BLaER1 treated with 17β-estradiol and CSF1 and Interleukin-3, amounts not matched to agents 10 nM and 100 nM (cell line): ENCODE results near the gene LTF.
"Not testable (repeated sequence)": the region's sequence is repeated elsewhere in the genome, so short reads cannot be mapped to it uniquely, and the experiment has no call there.

ENCODE experiments used
- H3K27ac ChIP-seq, 11 experiments: shearing (Covaris generic); formaldehyde crosslinking; 2 replicates each; pipeline ENCODE4 v1.8.1; 2022
- H3K27me3 ChIP-seq, 11 experiments: shearing (Covaris generic); formaldehyde crosslinking; 2 replicates each; pipeline ENCODE4 v1.8.1; 2022
- H3K36me3 ChIP-seq, 11 experiments: shearing (Covaris generic); formaldehyde crosslinking; 2 replicates each; pipeline ENCODE4 v1.8.1; 2022
- H3K4me1 ChIP-seq, 10 experiments: shearing (Covaris generic); formaldehyde crosslinking; 2 replicates each; pipeline ENCODE4 v1.8.1; 2022
- H3K4me2 ChIP-seq, 11 experiments: shearing (Covaris generic); formaldehyde crosslinking; 2 replicates each; pipeline ENCODE4 v1.8.1; 2022
- H3K4me3 ChIP-seq, 10 experiments: shearing (Covaris generic); formaldehyde crosslinking; 2 replicates each; pipeline ENCODE4 v1.8.1; 2022
- H3K9ac ChIP-seq, 11 experiments: shearing (Covaris generic); formaldehyde crosslinking; 2 replicates each; pipeline ENCODE4 v1.8.1; 2022
- H3K9me3 ChIP-seq, 11 experiments: shearing (Covaris generic); formaldehyde crosslinking; replicated peaks in 1 of 11; 2 replicates each; pipeline ENCODE4 v1.8.1; 2022
- H4K20me1 ChIP-seq, 11 experiments: shearing (Covaris generic); formaldehyde crosslinking; 2 replicates each; pipeline ENCODE4 v1.8.1; 2022
- Cebpa-rat ChIP-seq, 11 experiments: shearing (Covaris generic); IDR thresholded peaks; 2 replicates each; pipeline ENCODE4 v1.8.1; 2022

Gene LTF

GRCh38 chr3:46429250-46429649, 35.5 kb downstream of the LTF start:
- Histone ChIP-seq H3K9me3 (peaks cover 25 to 36% (median 34%) of the 10 kb centered on the region in 11 experiments), H3K27me3 (no peaks in the 10 kb centered on the region), H3K9ac (no peak overlapping the region), H3K27ac (no peak overlapping the region), H3K36me3 (no peaks in the 10 kb centered on the region), H4K20me1 (no peaks in the 10 kb centered on the region), H3K4me2 (no peak overlapping the region), H3K4me3 (no peak overlapping the region), H3K4me1 (peaks cover 6 to 15% (median 8%) of the 10 kb centered on the region in 10 experiments; a peak in 10 of 20 replicates)
- no peak for TF ChIP-seq Cebpa-rat (IDR thresholded peaks at IDR 0.05)

DNA sequence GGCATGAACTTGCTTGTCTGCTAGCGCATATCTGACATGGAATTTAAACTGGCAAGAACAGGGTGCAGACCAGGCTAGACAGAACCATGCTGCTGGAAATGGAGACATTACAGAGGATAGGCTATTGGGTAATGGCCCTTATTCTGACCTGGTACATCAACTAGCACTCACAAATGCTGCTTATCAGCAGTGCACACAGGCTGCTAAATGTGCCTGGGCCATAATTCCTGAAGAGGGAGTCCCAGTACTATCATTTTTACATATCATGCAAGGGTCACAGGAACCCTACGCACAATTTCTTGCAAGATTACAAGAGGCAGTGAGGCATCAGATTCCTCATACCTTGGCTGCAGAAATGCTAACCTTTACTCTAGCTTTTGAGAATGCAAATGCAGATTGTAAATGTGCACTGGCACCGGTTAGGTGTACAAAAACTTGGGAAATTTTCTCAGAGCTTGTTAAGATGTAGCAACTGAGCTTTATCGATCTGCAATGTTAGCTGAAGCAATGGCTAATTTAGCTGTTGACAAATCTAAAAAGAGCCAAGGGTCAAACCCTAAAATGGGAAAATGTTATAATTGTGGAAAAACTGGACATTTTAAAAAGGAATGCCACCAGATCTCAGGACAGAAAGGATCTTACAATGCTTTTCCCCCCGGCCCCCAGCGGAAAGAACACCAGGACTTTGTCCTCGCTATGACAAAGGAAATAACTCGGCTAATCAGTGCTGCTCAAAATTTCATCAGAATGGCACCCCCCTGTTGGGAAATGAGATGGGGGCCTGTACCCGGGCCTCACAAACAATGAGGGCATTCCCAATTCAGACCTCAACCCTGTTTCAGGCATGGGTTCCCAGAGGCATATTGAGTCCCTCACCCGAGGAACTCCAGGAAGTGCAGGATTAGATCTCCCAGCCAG, 36.5 kb downstream of the LTF start:
- no peaks in the 10 kb centered on the region for H3K36me3 ChIP-seq
- no peak for TF ChIP-seq Cebpa-rat (IDR thresholded peaks at IDR 0.05)
- no peak overlapping the region for H3K4me2 ChIP-seq
- H3K9ac ChIP-seq: no peak overlapping the region
- no peaks in the 10 kb centered on the region for H4K20me1 ChIP-seq
- no peaks in the 10 kb centered on the region for H3K27me3 ChIP-seq
- no peak overlapping the region for H3K4me3 ChIP-seq
- peaks cover 6 to 15% (median 8%) of the 10 kb centered on the region in 10 experiments; a peak in 9 of 20 replicates for H3K4me1 ChIP-seq
- H3K27ac ChIP-seq: no peak overlapping the region
- H3K9me3 ChIP-seq: peaks cover 24 to 26% (median 25%) of the 10 kb centered on the region in 11 experiments

DNA sequence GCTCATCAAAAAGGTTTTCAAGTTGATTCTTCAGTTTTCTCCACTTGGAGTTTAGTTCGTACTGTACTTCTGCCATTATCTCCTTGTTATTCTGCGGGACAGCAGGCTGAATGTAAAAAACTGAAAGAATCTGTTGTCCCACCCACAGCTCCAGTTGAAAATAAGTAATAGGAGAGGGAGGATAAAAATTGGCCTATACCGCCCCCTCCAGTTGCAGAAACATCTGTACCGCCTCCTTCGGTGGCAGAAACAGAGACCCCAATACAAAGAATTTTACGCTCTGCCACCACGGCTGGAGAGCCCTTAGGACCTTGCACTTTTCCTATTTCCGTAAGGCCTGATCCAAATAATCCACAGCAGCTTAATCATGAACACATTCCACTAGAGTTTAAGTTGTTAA, 37.3 kb downstream of the LTF start:
- not testable (repeated sequence) for H3K27me3 ChIP-seq, H3K36me3 ChIP-seq, H4K20me1 ChIP-seq, H3K4me2 ChIP-seq, H3K4me3 ChIP-seq, H3K27ac ChIP-seq, H3K9ac ChIP-seq
- Histone ChIP-seq H3K9me3 (peaks cover 16 to 19% (median 17%) of the 10 kb centered on the region in 11 experiments), H3K4me1 (peaks cover 6 to 15% (median 8%) of the 10 kb centered on the region in 10 experiments; a peak in 9 of 20 replicates)

- H3K4me3 ChIP-seq, H3K27ac ChIP-seq: not testable (repeated sequence)
- peak overlapping the region in 7 of 11 experiments; percentile 3 to 39 (median 19); a peak in 8 of 22 replicates for H3K4me2 ChIP-seq
Observed at GRCh38 chr3:46426476-46426875, 38.2 kb downstream of the LTF start.

GRCh38 chr3:46423588-46423987, 41.1 kb downstream of the LTF start:
- no peak overlapping the region for H3K27ac ChIP-seq
- H3K27me3 ChIP-seq: no peaks in the 10 kb centered on the region
- H3K4me3 ChIP-seq: no peak overlapping the region
- H3K36me3 ChIP-seq: no peaks in the 10 kb centered on the region
- no peak overlapping the region for H3K9ac ChIP-seq
- peaks cover 6 to 15% (median 8%) of the 10 kb centered on the region in 10 experiments; a peak in 9 of 20 replicates for H3K4me1 ChIP-seq
- TF ChIP-seq Cebpa-rat (IDR thresholded peaks at IDR 0.05): no peak
- H3K9me3 ChIP-seq: peaks cover 0 to 6% (median 0%) of the 10 kb centered on the region in 11 experiments; a peak in 3 of 22 replicates
- H4K20me1 ChIP-seq: no peaks in the 10 kb centered on the region
- no peak overlapping the region for H3K4me2 ChIP-seq

More at GRCh38 chr3:46426476-46426875, 38.2 kb downstream of the LTF start:
- H3K27me3 ChIP-seq, H3K36me3 ChIP-seq, H3K9me3 ChIP-seq, H3K9ac ChIP-seq, H4K20me1 ChIP-seq: not testable (repeated sequence)
- peaks cover 6 to 15% (median 8%) of the 10 kb centered on the region in 10 experiments; a peak in 9 of 20 replicates for H3K4me1 ChIP-seq

DNA sequence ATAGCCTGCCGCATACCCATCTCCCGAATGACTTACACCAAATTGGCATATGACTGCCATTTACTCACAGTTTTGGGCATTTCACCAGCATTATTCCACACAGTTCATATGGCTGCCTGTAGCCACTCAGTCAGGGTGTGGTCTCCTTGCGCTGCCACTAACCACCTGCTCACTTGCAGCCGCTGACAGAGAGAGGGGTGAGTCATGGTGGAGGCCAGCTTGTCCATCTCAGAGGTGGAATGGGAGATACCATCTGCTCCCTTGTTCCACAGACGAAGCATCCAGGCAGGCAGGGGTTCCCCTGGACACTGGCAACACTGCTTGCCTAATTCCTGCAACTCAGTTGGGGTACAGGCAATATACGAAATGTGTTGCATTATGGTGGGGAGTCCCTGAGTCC, 42.1 kb downstream of the LTF start:
- Histone ChIP-seq H3K9me3 (peaks cover 0 to 6% (median 0%) of the 10 kb centered on the region in 11 experiments; a peak in 3 of 22 replicates), H3K27me3 (no peaks in the 10 kb centered on the region), H3K4me1 (peaks cover 6 to 15% (median 8%) of the 10 kb centered on the region in 10 experiments; a peak in 9 of 20 replicates), H3K27ac (no peak overlapping the region), H3K4me3 (no peak overlapping the region), H4K20me1 (no peaks in the 10 kb centered on the region), H3K4me2 (no peak overlapping the region), H3K9ac (no peak overlapping the region), H3K36me3 (no peaks in the 10 kb centered on the region)
- no peak for TF ChIP-seq Cebpa-rat (IDR thresholded peaks at IDR 0.05)

DNA sequence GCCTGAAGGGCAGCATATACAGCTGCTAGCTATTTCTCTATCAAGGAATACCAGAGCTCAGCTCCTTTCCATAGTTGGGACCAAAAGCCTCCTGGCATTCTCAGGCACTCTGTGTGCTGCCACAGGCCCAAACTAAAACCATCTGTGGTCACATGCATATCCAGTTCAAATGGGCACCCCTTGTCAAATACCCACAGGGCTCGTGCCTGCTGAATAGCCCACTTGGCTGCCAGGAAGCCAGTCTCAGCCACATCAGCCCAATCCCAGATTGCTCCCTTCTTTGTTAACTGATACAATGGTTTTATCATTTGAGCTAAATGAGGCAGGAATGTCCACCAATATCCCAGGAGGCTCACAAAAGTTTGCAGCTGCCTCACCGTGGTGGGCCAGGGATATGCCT, 43.8 kb downstream of the LTF start:
- no peak overlapping the region for H3K4me2 ChIP-seq
- no peak overlapping the region for H3K9ac ChIP-seq
- H3K27me3 ChIP-seq: no peaks in the 10 kb centered on the region
- H3K27ac ChIP-seq: no peak overlapping the region
- peaks cover 0 to 6% (median 0%) of the 10 kb centered on the region in 11 experiments; a peak in 3 of 22 replicates for H3K9me3 ChIP-seq
- TF ChIP-seq Cebpa-rat (IDR thresholded peaks at IDR 0.05): no peak
- H4K20me1 ChIP-seq: no peaks in the 10 kb centered on the region
- H3K36me3 ChIP-seq: no peaks in the 10 kb centered on the region
- H3K4me1 ChIP-seq: peaks cover 10 to 15% (median 12%) of the 10 kb centered on the region in 10 experiments
- no peak overlapping the region for H3K4me3 ChIP-seq

DNA sequence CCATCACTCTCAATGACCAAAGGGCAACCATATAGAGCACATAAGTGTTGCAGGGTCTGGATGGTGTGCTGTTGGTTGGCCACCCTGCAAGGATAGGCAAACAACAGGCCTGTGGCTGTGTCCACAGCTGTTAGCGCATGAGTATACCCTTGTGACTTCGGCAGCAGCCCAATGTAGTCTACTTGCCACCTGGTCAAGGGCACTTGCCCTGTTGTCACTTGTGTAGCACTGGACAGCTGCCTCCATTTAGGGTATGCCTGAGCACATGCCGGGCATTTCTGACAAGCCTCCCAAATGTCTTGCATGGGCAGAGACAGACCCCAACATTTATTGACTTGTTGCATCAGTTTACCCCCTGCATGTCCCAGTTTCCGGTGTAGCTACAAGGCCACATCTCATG, 44.9 kb downstream of the LTF start:
- no peak overlapping the region for H3K9ac ChIP-seq
- H4K20me1 ChIP-seq: no peaks in the 10 kb centered on the region
- peaks cover 0 to 6% (median 0%) of the 10 kb centered on the region in 11 experiments; a peak in 3 of 22 replicates for H3K9me3 ChIP-seq
- H3K4me3 ChIP-seq: no peak overlapping the region
- H3K27me3 ChIP-seq: no peaks in the 10 kb centered on the region
- no peak for TF ChIP-seq Cebpa-rat (IDR thresholded peaks at IDR 0.05)
- no peaks in the 10 kb centered on the region for H3K36me3 ChIP-seq
- peaks cover 13 to 19% (median 16%) of the 10 kb centered on the region in 10 experiments for H3K4me1 ChIP-seq
- no peak overlapping the region for H3K27ac ChIP-seq
- H3K4me2 ChIP-seq: no peak overlapping the region

- peaks cover 19 to 33% (median 27%) of the 10 kb centered on the region in 10 experiments for H3K4me1 ChIP-seq
- H3K9ac ChIP-seq: no peak overlapping the region
- no peak overlapping the region for H3K27ac ChIP-seq
- H3K4me2 ChIP-seq: no peak overlapping the region
- peak in 1 of 11 experiments; percentile 22; a peak in 1 of 22 replicates for TF ChIP-seq Cebpa-rat (IDR thresholded peaks at IDR 0.05)
- peaks cover 0 to 6% (median 0%) of the 10 kb centered on the region in 11 experiments; a peak in 3 of 22 replicates for H3K9me3 ChIP-seq
- no peaks in the 10 kb centered on the region for H3K36me3 ChIP-seq
- no peak overlapping the region for H3K4me3 ChIP-seq
- no peaks in the 10 kb centered on the region for H4K20me1 ChIP-seq
- H3K27me3 ChIP-seq: no peaks in the 10 kb centered on the region
Observed at GRCh38 chr3:46417841-46418611, 46.7 kb downstream of the LTF start.
